Osteocyte (in vitro differentiated cells): ENCODE measurements around the gene SPINT1. TPM values are rescaled to one million over a fixed set of nuclear protein-coding genes. Genes with fewer than 3 reads are reported as not detected.

Source experiments
- DNase-seq: peaks from one replicate; pipeline ENCODE4 v3.0.0; 2021; ENCODE audit warnings: mixed read lengths; ENCODE audit not compliant: unreplicated experiment; ENCODE audit errors: extremely low spot score
- H3K27ac Mint-ChIP-seq: one replicate; pipeline ENCODE4 v1.8.0; 2021; ENCODE audit warnings: mild to moderate bottlenecking, mixed read lengths; ENCODE audit not compliant: unreplicated experiment
- H3K27me3 Mint-ChIP-seq: one replicate; pipeline ENCODE4 v1.8.0; 2021; ENCODE audit warnings: mixed read lengths; ENCODE audit not compliant: unreplicated experiment
- H3K36me3 Mint-ChIP-seq: one replicate; pipeline ENCODE4 v1.8.0; 2021; ENCODE audit warnings: mixed read lengths; ENCODE audit not compliant: unreplicated experiment
- H3K4me1 Mint-ChIP-seq: one replicate; pipeline ENCODE4 v1.8.0; 2021; ENCODE audit warnings: mixed read lengths; ENCODE audit not compliant: unreplicated experiment
- H3K4me3 Mint-ChIP-seq: one replicate; pipeline ENCODE4 v1.8.0; 2021; ENCODE audit warnings: mild to moderate bottlenecking, moderate library complexity, mixed read lengths; ENCODE audit not compliant: unreplicated experiment
- H3K9me3 Mint-ChIP-seq: one replicate; pipeline ENCODE4 v1.8.0; 2021; ENCODE audit warnings: mixed read lengths; ENCODE audit not compliant: unreplicated experiment
- total RNA-seq: library from RNA; stranded (reverse); gene quantifications from 2 replicates; pipeline ENCODE4 v1.2.1, GENCODE V29; 2021
- TF ChIP-seq, protein P1 (sequence below): fragments of 200-600 bp; sonication (generic); IDR thresholded peaks from 2 replicates; pipeline ENCODE4 v1.5.0; 2021; ENCODE audit warnings: antibody characterized with exemption, mild to moderate bottlenecking, moderate library complexity

The SPINT1 gene
- total RNA-seq, 1 donor from 2014 or later, result 5.5 TPM

DNA sequence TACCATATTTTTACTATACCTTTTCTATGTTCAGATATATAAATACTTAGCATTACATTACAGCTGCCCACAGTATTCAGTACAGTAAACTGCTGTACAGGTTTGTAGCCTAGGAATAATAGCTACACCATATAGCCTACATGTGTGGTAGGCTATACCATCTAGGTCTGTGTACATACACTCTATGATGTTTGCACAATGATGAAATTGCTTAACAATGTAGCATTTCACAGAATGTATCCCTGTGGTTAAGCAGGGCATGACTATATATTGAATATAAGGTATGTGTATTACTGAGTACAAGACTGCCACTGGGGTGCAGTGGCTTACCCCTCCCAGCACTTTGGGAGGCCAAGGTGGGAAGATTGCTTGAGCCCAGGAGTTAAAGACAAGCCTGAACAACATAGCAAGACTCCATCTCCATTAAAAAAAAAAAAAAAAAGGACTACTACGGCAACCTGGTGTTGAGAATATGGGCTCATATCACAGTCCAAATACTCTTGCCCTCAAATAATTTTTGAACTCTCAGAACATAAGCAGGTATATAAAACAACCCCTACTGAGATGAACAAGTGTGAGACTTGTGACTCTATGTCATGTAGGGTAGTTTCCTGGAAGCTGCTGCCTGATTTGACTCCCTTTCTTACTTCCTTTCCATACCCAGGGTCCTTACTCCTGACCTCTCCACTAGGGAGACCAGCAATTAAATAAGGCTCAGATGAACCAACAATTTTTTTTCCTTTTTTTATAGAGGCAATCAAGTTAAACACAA is 20.1 kb upstream of the SPINT1 start:
- Mint-ChIP-seq H3K4me1 (peaks cover 2% of the 10 kb centered on the region), H3K9me3 (no peaks in the 10 kb centered on the region), H3K27me3 (peaks cover 10% of the 10 kb centered on the region), H3K36me3 (no peaks in the 10 kb centered on the region), H3K4me3 (no peak overlapping the region), H3K27ac (no peak overlapping the region)
- no peak for DNase-seq
- TF ChIP-seq, protein P1, sequence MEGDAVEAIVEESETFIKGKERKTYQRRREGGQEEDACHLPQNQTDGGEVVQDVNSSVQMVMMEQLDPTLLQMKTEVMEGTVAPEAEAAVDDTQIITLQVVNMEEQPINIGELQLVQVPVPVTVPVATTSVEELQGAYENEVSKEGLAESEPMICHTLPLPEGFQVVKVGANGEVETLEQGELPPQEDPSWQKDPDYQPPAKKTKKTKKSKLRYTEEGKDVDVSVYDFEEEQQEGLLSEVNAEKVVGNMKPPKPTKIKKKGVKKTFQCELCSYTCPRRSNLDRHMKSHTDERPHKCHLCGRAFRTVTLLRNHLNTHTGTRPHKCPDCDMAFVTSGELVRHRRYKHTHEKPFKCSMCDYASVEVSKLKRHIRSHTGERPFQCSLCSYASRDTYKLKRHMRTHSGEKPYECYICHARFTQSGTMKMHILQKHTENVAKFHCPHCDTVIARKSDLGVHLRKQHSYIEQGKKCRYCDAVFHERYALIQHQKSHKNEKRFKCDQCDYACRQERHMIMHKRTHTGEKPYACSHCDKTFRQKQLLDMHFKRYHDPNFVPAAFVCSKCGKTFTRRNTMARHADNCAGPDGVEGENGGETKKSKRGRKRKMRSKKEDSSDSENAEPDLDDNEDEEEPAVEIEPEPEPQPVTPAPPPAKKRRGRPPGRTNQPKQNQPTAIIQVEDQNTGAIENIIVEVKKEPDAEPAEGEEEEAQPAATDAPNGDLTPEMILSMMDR, result no peak

DNA sequence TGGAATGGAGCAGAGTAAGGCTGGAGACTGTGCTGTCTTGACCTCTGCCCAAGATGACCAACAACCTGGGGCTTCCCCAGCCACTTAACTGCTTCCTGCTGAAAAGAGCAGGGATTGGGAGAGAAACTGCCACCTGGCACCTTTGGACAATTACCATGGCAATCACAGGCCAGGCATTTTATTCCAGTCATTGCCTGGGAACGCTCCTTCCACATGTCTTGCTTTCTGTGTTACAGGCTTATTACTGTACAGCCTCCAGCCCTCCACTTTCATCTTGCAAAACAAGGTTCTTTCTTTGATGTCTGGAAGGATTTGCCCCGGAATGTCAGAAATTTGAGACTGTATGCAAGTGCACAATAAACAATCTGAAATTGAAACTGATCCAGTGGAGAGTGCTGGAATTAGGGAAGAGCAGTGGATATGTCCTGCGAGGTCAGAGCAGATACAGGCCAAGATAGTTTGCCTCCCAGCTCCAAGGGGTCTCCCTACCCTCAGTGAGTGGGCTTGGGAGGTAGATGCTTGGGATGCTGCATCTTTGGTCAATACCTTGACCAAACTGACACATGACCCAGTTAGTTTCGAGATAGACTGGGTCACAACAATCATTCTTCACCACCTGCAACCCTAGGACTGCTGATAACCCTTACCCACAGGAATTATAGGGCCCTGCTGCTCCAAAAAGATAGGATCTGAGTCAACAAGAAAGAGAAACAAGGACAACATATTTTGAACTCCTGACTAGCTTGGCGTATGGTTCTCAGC is 18.0 kb upstream of the SPINT1 start:
- Mint-ChIP-seq H3K4me1 (peaks cover 2% of the 10 kb centered on the region), H3K27me3 (peaks cover 10% of the 10 kb centered on the region), H3K9me3 (no peaks in the 10 kb centered on the region), H3K4me3 (no peak overlapping the region), H3K36me3 (no peaks in the 10 kb centered on the region), H3K27ac (no peak overlapping the region)
- TF ChIP-seq, protein P1, result no peak
- DNase-seq, result no peak

DNA sequence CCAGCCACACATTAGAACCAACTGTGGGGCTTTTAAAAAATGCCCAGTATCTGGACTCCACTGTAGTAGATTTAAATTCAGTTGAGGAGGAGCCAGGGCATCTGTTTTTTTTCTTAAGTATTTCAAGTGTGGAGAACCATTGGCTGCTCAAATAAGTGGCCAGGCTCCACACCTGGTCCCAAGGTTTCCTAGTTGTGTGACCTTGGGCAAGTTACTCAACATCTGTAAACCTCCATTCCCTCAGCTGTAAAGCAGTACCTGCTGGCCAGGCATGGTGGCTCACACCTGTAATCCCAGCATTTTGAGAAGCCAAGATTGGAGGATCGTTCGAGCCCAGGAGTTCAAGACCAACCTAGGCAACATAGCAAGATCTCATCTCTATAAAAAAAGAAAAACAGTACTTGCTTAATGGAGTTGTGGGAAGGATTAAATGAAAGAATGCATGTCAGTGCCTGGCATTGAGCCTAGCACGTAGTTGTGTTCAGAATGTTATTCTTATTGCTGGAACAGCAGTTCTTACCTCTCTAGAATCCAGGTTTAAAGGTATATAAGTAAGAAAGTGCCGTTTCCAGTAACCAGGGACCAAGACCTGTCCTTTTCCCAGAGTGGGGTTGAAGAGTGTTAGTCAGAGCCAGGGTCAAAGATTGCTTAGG is 17.3 kb upstream of the SPINT1 start:
- Mint-ChIP-seq H3K36me3 (no peaks in the 10 kb centered on the region), H3K4me1 (peaks cover 2% of the 10 kb centered on the region), H3K27me3 (peaks cover 10% of the 10 kb centered on the region), H3K4me3 (no peak overlapping the region), H3K9me3 (no peaks in the 10 kb centered on the region), H3K27ac (no peak overlapping the region)
- TF ChIP-seq, protein P1, result no peak
- no peak for DNase-seq

DNA sequence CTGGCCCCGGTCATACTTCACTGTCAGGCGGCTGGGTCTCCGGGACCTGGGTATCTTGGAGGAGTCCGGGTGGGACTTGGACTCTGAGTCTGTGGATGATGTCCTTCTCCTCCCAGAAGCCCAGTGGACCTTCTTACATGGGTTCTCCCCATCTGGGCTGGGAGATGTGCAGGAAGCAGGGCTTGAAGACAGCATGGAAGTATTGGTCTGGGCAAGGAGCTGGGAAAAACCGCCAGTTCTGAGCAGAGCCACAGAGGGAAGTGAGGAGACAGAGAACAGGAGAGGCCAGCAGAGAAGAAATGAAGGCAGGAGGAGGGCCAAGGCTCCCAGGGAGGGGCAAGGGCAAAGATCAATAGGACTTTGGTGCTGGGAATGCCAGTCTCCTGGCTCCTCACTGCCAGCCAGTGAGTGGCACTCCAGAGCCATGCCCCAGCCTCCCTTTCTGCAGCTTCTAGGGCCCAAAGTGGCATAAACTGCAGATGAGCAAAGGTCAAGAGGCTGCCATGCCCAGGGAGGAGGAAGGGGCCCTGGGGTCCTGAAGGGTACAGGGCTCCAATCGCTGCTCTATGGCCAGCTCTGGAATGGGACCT is 15.3 kb upstream of the SPINT1 start, which contains the start of gene PPP1R14D:
Gene PPP1R14D, minus strand, starts transcription at position 262 of the 590 bp plus-strand sequence. Its CDS starts 67 bp downstream, at position 195.
- Mint-ChIP-seq H3K27me3 (peaks cover 10% of the 10 kb centered on the region), H3K36me3 (no peaks in the 10 kb centered on the region), H3K27ac (no peak within 1 kb of the TSS), H3K9me3 (no peaks in the 10 kb centered on the region), H3K4me1 (peaks cover 2% of the 10 kb centered on the region), H3K4me3 (no peak within 1 kb of the TSS)
- TF ChIP-seq, protein P1, result no peak
- no peak for DNase-seq
